Chondrocyte (in vitro differentiated cells): ENCODE results near the gene GLTP. TPM values are rescaled to one million over a fixed set of nuclear protein-coding genes. Genes with fewer than 3 reads are reported as not detected.
"Not testable (repeated sequence)": the region's sequence is repeated elsewhere in the genome, so short reads cannot be mapped to it uniquely, and the experiment has no call there.

Experiments used
- DNase-seq: peaks from one replicate; pipeline ENCODE4 v3.0.0; 2021; ENCODE audit warnings: mixed read lengths, low spot score
- H3K27ac Mint-ChIP-seq: one replicate; pipeline ENCODE4 v1.8.0; 2021; ENCODE audit warnings: mild to moderate bottlenecking, moderate library complexity, mixed read lengths; ENCODE audit not compliant: unreplicated experiment
- H3K27me3 Mint-ChIP-seq: 2 replicates; pipeline ENCODE4 v1.8.0; 2021; ENCODE audit warnings: low read depth, mixed read lengths
- H3K36me3 Mint-ChIP-seq: 2 replicates; pipeline ENCODE4 v1.8.0; 2021; ENCODE audit warnings: low read depth, mixed read lengths
- H3K4me1 Mint-ChIP-seq: 2 replicates; pipeline ENCODE4 v1.8.0; 2021; ENCODE audit warnings: low read depth, mild to moderate bottlenecking, mixed read lengths
- H3K4me3 Mint-ChIP-seq: one replicate; pipeline ENCODE4 v1.8.0; 2021; ENCODE audit warnings: mild to moderate bottlenecking, moderate library complexity, mixed read lengths; ENCODE audit not compliant: unreplicated experiment
- H3K9me3 Mint-ChIP-seq: 2 replicates; pipeline ENCODE4 v1.8.0; 2021; ENCODE audit warnings: low read depth, mixed read lengths
- CTCF ChIP-seq: fragments of 200-600 bp; sonication (generic); IDR thresholded peaks from 2 replicates; pipeline ENCODE4 v1.5.0; 2021; ENCODE audit warnings: antibody characterized with exemption, mild to moderate bottlenecking, moderate library complexity
- total RNA-seq: library from RNA; stranded (reverse); gene quantifications from 3 replicates; pipeline ENCODE4 v1.2.1, GENCODE V29; 2021

The GLTP gene
- total RNA-seq, 1 donor from 2014 or later: 40.7 TPM

GRCh38 chr12:109860977-109861376, 19.4 kb downstream of the GLTP start:
- peaks cover 5% of the 10 kb centered on the region for H3K36me3 Mint-ChIP-seq
- H3K9me3 Mint-ChIP-seq: no peaks in the 10 kb centered on the region
- peaks cover 15% of the 10 kb centered on the region for H3K4me1 Mint-ChIP-seq
- H3K4me3 Mint-ChIP-seq: no peak overlapping the region
- DNase-seq: no peak
- TF ChIP-seq CTCF: no peak
- H3K27me3 Mint-ChIP-seq: no peaks in the 10 kb centered on the region
- no peak overlapping the region for H3K27ac Mint-ChIP-seq

GRCh38 chr12:109858764-109859163, 21.6 kb downstream of the GLTP start:
- TF ChIP-seq CTCF: no peak
- Mint-ChIP-seq H3K9me3 (no peaks in the 10 kb centered on the region), H3K4me1 (peaks cover 1% of the 10 kb centered on the region), H3K36me3 (peaks cover 5% of the 10 kb centered on the region), H3K27me3 (no peaks in the 10 kb centered on the region), H3K27ac (no peak overlapping the region), H3K4me3 (no peak overlapping the region)
- DNase-seq: no peak

GRCh38 chr12:109857715-109858114, 22.6 kb downstream of the GLTP start:
- DNase-seq: no peak
- no peaks in the 10 kb centered on the region for H3K27me3 Mint-ChIP-seq
- H3K4me1 Mint-ChIP-seq: no peaks in the 10 kb centered on the region
- TF ChIP-seq CTCF: no peak
- H3K36me3 Mint-ChIP-seq: peaks cover 5% of the 10 kb centered on the region
- no peak overlapping the region for H3K4me3 Mint-ChIP-seq
- H3K27ac Mint-ChIP-seq: no peak overlapping the region
- H3K9me3 Mint-ChIP-seq: no peaks in the 10 kb centered on the region

GRCh38 chr12:109855377-109855776, 25.0 kb downstream of the GLTP start:
- no peak for DNase-seq

GRCh38 chr12:109850518-109850917, 29.8 kb downstream of the GLTP start:
- not testable (repeated sequence) for H3K9me3 Mint-ChIP-seq, DNase-seq, H3K27me3 Mint-ChIP-seq, H3K36me3 Mint-ChIP-seq, H3K4me3 Mint-ChIP-seq, H3K27ac Mint-ChIP-seq, H3K4me1 Mint-ChIP-seq

More at GRCh38 chr12:109855377-109855776, 25.0 kb downstream of the GLTP start:
- Mint-ChIP-seq H3K27me3 (no peaks in the 10 kb centered on the region), H3K36me3 (peaks cover 7% of the 10 kb centered on the region), H3K9me3 (no peaks in the 10 kb centered on the region), H3K27ac (no peak overlapping the region), H3K4me3 (no peak overlapping the region), H3K4me1 (no peaks in the 10 kb centered on the region)
- TF ChIP-seq CTCF: no peak

GRCh38 chr12:109847142-109847735, 33.1 kb downstream of the GLTP start:
- Mint-ChIP-seq H3K27me3 (no peaks in the 10 kb centered on the region), H3K4me1 (no peaks in the 10 kb centered on the region), H3K4me3 (no peak overlapping the region), H3K27ac (no peak overlapping the region), H3K9me3 (no peaks in the 10 kb centered on the region), H3K36me3 (peaks cover 3% of the 10 kb centered on the region)
- DNase-seq: no peak
- no peak for TF ChIP-seq CTCF
